HG02970 (cell line): ENCODE measurements around the gene ZP4.

ENCODE experiments used
- ATAC-seq: cut with Tn5 transposase; IDR thresholded peaks from one replicate; pipeline ENCODE4 v1.9.1; 2021; ENCODE audit warnings: mild to moderate bottlenecking, moderate library complexity, moderate number of reproducible peaks; ENCODE audit not compliant: unreplicated experiment, low FRiP score

Gene ZP4, protein sequence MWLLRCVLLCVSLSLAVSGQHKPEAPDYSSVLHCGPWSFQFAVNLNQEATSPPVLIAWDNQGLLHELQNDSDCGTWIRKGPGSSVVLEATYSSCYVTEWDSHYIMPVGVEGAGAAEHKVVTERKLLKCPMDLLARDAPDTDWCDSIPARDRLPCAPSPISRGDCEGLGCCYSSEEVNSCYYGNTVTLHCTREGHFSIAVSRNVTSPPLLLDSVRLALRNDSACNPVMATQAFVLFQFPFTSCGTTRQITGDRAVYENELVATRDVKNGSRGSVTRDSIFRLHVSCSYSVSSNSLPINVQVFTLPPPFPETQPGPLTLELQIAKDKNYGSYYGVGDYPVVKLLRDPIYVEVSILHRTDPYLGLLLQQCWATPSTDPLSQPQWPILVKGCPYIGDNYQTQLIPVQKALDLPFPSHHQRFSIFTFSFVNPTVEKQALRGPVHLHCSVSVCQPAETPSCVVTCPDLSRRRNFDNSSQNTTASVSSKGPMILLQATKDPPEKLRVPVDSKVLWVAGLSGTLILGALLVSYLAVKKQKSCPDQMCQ

DNA sequence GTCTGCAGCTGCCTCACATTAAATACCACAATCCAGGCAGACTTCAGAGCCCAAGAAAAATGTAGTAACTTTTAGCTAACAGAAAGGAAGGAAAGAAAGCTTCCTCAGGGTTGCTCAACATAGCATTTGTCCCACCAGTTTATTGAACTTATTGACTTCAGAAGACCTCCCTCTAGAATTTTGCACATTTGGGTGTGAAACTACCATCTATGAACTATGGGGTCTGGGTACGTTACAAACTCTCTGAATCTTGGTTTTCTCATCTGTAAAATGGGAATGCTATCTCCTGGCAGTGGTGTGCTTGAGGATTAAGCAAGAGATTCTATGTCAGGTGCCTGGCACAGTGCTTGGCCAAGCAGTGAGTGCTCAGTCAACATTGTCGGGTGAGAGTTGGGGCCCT lies at the start of gene ZP4:
Gene ZP4, minus strand, starts transcription at position 101 of the 400 bp plus-strand sequence. CDS start 287 bp downstream, outside the sequence.
- ATAC-seq: no peak

DNA sequence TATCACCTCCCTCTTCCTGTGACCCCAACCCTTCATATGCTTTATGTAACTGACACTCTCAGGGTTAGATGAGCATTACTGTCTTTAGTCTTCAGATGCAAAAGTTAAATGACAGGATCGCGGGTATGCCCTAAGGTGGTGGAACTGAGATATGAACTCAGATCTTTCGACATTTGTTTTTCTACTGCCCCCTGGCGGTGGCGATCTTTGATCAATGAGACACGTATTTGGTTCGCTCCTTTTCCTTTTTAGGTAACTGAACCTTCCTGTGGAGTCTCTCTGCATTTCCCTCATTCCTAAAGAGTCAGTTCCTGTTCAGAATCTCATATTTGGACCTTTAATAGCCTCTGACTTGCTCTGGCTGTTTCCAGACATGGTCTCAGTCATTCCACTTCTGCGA lies 47.8 kb upstream of the ZP4 start:
- no peak for ATAC-seq

DNA sequence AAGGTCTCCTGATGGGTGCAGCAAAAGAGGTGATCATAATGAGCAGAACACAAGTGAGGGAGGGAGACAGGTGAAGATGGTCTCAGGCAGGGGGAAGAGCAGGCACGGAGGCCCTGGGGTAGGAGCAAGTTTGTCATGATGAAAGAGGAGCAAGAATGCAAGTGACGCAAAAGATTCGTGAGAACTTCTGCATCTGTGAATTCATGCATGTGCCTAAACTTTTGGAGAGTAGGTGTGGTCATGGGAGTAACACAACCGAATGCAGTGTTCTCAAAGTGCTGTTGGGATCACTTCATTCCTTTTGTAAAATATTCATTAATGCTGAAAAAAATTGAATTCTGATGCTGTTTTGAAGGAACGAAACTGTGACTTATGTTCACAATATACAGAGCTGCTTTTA lies 47.3 kb upstream of the ZP4 start:
- no peak for ATAC-seq

DNA sequence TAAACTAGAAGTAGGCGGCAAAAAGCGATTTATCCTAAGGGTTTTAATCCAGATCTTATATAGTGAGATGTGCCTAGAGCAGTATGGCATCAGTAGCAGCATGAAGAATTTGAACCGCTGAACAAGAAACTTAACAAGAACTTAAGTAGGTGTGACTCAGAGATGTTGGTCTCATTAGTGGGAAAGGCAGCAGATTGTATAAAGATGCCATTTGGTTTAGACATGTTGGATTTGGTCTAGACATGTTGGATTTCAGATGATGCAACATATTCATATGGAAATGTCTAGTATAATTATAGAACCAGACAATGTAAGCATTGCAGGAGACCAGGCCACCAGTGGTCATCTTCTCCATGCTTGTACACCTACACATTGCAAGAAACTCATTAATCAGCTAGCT lies 42.1 kb upstream of the ZP4 start:
- no peak for ATAC-seq

DNA sequence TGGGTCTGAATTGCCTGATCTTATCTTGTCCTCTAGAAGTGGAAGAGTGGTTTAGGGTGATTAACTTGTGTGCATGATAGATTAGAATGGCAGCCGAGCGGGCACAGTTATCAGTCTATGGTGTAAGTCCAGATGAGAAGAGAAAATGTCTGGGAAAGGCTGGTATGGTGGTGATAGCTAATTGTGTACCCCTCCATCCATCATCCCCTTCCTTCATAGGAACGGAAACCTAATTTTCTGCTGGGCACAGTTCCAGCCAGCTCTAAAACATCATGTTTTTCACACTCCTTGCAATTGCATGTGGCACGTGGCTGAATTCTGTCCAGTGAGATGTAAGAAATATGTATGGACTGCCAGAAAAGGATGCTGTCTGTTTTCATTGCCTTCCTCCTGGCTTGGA lies 40.9 kb upstream of the ZP4 start:
- ATAC-seq: no peak

DNA sequence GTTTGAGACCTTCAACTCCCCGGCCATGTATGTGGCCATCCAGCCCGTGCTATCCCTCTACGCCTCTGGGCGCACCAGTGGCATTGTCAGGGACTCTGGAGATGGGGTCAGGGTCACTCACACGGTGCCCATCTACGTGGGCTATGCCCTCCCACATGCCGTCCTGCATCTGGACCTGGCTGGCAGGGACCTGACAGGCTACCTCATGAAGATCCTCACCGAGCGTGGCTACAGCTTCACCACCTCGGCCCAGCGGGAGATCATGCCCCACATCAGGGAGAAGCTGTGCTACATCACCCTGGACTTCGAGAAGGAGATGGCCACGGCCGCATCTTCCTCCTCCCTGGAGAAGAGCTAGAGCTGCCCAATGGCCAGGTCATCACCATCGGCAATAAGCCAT lies 36.5 kb upstream of the ZP4 start:
- no peak for ATAC-seq

DNA sequence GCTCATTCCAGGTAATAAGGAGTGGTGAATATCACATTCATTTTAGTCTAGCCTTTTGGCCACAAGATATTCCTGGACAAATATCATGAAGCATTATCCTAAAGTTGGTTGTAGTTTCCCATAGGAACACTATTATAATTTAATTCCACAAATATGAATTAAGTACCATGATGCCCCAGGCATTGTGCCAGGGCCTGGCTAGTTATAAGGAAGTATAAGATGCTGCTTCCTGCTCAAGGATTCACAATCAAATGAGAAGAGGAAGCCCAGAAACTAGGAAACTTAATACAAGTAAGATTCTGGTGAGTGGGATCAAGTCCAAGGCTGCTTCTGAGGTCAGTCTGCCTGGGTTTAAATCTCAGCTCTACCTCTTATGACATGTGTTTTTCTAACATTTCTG lies 30.6 kb upstream of the ZP4 start:
- ATAC-seq: no peak

DNA sequence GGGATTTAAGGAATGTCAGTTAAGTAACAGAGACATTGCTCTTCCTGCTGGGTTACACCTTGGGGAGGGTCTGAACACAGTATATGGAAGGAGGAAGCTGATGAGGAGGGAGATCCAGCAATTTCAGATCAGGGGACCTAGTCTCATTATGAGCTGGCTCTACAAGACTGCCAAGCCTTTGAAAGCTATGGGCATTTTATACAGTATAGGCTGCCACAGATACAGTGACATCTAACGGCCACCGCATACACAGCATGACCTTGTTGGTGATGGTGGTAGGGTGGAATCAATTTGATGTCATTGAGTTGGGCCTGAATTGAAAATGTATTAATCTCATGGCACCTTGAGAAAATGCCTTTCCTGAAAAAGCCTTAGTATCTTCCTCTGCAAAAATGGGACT lies 22.6 kb upstream of the ZP4 start:
- no peak for ATAC-seq

DNA sequence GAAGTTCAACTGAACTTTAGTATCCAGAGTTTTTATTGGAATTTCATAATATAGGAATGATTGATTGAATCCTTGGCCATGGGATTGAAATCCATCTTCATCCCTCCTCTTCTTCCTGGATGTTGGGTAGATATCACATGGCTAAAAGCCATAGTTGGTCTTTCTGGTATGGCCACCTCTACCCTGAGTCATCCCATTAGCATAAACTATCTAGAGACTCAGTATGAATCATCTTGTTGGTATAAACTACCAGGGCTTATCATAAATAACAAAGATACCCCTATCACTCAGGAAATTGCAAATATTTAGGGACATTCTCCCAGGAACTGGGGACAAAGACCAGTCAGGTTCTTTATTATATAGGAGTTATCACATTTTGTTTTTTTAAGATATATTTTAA lies 21.2 kb upstream of the ZP4 start:
- no peak for ATAC-seq

DNA sequence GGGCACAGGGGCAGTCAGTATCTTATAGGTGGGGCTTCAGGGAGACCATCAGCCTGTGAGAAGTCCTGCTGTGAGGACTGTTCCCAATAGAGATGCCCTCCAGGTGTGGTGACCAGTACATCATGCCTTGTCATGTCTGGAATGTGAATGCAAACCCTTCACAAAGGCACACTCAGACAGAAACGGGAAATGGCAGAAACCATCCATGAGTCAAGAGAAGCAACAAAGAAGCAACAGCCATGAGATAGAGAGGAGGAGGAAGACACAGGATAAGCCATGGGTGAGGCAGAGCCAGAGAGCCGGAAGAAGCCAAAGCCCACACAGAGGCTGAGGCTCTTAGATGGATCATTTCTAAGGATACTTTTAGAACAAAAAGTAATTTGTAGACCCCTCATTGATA lies 20.1 kb upstream of the ZP4 start:
- ATAC-seq: no peak

DNA sequence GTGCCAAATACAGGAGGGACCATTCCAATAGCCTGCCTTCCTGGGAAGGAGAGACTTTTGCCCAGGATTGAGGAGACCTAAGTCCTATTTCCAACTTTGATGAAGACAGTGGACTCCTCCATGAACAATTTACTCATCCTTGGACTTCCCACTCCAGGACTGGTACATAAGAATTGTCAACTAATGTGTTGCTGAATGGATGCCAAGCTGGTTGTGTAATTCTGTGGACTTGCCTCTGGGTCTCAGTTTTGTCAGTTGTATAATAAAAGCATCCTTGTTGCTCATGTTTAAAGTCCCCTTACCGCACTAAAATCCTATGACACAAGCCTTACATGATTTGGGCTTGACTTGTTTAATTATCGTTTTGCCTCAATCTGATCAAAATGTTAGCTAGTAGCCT lies 13.2 kb upstream of the ZP4 start:
- ATAC-seq: no peak

DNA sequence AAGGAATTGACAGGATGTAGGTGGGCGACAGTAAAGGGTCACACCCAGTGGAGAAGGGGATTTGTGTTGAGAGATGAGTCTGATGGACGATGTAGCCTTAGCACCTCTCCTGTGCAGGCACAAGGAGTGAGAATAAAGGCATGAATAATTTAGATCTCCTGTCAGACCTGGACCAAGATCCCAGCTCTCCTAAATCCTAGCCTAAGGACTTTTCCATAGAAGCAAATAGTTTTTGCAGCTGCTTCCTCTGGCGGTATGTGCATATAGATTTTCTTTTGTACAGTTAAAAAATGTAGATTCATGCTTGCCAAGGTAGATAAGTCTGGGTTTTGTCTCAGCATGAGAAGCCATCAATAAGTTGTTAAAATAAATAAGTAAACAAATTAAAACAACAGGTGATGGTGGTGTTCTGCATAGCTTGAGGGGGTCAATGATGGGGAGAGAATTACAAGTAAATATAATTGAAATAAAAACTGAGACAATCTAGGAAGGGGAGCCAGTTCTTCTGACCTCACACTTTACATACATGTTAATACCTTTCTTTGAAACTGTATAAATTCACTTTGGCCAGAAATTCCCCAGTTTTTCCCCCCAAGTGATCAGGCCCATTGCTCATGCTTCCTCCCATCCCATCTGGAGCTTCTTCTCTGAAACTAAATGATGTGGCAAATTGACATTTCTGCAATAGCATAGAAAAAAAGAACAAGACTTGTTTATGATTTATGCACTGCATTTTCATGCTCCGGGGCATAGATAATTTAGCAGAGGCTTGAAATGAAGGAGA lies 12.4 kb upstream of the ZP4 start:
- ATAC-seq: no peak

DNA sequence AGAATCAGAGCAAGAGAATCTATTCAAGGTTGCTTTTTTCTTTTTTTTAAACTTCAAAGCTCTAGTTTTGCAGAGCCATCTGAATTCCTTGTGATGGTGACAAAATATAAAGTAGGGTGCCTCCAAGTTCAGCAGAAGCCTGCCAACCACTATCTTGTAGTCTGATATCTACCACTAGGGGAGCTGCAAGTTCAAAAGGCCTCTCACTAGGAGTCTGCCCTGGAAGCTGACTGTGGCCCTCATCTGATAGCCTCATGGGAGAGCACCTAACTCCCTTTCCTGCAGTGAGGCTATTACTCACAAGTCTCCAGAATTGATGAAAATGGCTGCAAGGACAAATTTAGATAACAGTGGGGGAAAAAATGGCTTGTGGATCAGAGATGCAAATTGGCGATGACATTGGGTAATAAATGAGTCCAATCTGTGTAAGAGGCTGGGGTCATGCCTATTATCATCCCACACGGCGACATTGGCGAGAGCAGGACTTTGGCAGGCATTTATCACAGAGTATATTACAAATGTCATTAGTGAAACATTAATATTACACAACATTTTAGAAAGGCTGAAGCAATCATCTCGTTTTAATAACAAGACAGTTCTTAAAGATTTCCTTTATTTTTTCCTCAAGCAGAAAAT lies 10.7 kb upstream of the ZP4 start:
- ATAC-seq: no peak

DNA sequence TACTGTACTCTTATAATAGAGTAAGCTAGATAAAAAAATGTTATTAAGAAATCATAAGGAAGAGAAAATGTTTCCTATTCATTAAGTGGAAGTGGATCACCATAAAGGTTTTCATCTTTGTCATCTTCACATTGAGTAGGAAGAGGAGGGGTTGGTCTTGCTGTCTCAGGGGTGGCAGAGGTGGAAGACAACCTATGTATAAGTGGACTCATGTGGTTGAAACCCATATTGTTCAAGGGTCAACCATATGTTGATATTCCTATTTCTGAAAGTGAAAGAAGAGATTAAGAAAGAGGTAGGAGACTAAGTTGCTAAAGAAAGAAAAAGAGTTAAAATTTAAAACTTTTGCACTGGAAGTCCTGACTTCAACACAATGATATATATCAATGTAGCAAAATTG lies 4.9 kb upstream of the ZP4 start:
- ATAC-seq: no peak

DNA sequence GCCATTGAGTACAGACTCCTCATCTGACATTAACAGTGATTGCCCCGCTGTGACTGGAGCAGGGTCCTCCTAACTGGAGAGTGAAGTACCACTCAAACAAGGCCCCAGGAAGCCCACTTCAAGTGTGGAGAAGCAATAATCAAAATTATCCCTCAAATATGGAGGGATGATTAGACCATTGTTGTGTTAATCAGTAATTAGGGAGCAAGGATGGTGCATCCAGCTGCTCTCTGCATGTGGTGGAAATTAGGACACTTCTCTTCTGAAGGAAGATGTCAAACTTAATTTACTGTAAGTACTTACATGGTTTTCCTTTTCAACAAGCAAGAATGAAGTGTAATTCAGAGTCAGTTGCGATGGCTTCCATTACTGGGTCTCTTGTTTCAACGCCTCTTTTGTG lies 3.4 kb upstream of the ZP4 start:
- ATAC-seq: no peak

DNA sequence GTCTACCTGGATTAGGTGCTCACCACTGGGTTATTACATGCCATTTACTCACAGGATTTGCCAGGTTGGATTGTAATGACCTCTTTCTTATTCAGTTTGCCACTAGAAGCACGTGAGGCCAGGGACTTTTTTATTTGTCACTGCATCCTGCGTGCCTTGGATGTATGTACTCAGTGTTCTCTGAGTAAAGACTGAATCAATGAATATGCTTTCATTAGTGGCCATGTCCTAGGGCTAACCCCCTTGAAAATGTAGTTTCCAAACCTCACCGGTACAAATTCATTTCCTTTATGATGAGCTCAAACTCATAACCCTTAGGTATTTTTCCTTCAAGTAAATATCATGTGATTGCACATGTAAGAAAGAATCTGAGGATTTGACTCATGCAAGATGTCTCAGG lies 1.3 kb upstream of the ZP4 start:
- no peak for ATAC-seq

DNA sequence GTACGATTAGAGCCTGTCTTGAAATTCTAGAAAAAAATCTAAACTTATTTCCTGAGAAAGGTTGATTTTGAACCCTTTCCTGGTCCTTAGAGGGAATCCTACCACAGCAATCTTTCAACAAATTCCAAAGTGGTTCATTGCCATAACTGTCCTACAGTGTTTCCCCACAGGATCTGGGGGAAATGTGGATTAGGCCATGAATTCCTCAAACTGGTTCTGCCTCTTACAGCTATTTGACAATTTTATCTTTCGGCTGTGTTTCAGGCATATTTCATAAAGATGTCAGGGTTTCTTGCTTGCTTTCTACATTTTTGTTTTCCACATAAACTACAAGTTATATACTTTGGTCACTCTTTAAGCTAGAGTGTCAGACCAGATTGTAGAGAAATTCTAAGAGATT lies 544 bp upstream of the ZP4 start:
- no peak for ATAC-seq

DNA sequence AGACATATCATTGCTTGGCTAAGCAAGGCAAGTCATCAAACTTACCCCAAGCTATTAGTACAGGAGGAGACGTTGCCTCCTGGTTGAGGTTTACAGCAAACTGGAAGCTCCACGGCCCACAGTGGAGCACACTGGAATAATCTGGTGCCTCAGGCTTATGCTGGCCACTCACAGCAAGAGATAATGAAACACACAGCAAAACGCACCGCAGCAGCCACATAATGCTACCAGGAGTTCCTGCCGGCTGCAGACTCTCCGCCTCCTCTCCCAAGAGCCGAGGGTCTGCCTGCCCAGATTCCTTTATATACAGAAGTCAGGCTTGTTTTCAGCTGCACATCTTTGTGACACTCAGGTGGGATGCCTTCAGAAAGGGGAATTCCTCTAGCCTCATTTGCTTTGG lies 306 bp downstream of the ZP4 start:
- no peak for ATAC-seq

DNA sequence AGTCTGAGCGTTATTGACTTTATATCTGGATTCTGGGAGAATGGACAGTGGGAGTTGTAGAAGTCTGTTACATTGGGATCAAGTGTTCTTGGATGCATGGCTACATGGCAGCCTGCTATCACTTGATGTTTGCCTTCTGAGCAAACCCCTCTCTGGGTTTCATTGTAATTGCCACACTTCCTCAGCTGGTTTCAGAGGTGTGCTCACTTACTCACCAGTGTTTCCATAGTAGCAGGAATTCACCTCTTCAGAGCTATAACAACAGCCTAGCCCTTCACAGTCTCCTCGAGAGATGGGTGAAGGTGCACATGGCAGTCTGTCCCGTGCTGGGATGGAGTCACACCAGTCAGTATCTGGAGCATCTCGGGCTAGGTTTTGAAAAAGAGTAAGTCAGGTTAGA lies 2.6 kb downstream of the ZP4 start:
- ATAC-seq: no peak

DNA sequence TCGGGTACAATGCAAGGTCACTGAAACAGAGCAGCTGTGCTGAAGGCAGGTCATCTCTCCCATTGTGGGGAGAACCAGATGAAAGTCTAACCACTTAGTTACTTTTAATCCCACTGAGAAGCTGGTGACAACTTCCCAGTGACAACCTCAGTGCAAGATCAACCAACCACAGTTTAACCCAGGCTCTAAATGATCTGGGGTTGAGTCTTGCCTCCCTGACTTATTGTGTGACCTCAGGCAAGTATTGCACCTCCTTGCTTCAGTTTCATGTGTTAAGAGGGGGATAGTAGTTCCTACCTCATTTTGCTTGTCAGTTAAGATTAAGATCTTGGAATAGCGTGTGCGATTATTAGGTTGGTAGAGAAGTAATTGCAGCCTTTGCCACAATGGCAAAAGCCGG lies 3.2 kb downstream of the ZP4 start:
- no peak for ATAC-seq

DNA sequence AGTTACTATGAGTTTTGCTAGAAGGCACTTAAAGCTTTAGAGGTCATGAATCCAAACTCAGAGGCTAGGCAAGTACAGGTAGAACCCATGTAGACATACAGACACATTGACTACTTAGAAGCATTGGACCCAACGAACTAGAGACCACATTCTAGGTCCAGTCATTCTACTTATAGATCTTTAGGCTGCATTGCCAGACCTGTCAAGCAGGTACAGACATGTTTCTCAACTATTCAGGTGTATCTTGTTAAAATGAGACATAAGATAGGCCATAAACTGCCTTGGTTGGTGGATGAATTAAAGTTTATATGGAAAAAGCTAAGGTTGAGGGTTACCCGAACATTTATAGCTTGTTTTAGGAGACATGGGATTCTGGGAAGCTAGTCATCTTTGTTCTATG lies 6.5 kb downstream of the ZP4 start:
- ATAC-seq: no peak
